HuH-7.5 (cell line): ENCODE results near the gene HDAC10.

ENCODE experiments used
- DNase-seq: peaks from one replicate; pipeline ENCODE4 v3.0.0; 2011; ENCODE audit warnings: low spot score

HDAC10 gene

DNA sequence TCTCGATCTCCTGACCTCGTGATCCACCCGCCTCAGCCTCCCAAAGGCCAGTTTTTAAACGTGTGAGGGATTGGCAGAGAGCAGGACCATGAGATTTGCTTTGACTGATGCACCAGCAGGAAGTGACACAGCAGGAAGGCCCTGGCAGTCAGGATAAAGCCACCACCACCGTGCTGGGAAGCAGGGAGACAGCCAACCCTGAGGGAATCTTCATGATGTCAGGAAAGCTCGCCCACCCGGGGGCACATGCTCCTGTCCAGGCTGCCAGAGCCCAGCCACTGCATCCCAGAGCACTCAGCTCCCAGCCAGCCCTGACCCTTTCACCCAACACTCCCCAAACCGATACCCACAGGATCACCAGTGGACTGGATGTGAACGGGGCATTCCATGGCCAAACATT is 12.3 kb downstream of the HDAC10 start:
- no peak for DNase-seq

DNA sequence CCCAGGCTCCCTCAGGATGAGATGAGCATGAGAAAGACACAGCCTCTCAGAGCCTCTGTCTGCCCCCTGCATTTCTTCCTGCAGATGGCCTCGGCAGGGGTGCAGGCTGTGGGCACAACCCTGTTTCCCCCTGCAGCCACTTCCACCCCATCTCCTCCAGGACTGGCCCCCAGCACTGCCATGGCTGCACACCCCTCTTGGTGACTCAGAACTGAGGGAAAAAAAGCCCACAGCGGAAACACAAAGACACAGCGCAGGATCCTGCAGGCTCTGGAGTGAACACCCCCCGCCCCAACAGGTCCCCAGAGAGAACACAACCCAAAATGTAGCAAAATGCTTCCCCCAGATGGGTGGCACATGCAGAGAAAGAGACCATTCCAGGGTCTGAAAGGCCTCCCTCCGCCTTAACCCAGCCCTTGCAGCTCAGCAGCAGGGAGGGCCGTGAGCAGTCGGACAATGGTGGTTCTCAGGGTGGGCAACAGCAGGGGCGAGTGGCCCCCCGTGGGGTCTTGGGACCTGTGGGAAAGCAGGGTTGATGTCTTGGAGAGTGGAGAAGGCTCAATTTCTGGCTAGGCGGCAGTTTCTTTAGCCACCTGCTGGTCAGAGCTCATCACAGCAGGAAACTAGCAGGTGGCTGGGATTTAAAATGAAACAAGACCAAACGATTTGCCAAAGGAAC is 14.2 kb downstream of the HDAC10 start:
- peak; percentile 74 for DNase-seq

- DNase-seq = no peak
Measured at GRCh38 chr22:50233223-50233622, 17.8 kb downstream of the HDAC10 start.

DNA sequence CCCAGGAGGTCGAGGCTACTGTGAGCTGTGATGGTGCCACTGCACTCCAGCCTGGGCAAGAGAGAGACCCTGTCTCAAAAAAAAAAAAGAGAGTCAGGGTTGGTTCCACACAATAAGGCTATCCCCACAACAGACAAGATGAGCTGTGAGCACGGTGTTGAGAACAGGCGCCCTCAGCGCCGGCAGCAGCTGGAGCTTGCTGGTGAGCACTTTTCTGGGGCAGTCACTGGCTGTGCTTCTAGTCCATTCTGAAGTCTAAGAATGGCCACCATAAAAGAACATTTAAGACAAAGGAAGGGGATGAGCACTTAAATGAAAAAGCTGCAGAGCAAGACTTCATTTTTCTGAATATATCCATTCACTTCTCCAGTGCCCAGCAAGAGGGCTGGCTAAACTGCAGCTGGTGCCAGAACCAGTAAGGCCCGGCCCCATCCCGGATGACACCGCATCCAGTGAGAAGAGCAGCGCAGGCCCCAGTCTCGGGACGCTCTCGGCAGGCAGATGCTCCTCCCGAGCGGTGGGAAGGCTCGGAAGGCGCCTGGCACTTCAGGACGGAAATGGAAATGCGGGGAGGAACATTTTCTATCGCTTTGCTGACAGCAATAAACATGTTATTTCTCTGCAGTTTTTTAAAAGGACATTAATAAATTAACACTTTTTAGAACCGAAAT is 18.4 kb downstream of the HDAC10 start:
- DNase-seq = no peak

DNA sequence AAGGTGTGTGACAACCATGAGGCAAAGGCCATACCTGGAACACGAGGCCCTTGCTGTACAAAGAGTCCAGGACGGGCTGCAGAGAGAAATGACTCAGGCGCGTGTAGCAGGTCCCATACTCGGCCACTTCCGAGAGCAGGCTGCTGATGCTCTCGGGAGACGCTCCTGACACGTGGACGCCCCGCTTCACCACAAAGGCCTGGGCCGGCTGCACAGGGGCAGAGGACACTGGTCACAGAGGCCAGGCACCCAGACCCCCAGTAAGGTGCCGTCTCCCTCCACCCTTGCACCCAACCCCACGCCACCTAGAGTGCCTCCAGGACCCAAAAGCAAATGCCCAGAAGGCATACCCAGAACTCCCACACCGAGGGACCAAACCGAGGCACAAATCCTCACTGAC is 21.7 kb downstream of the HDAC10 start:
- DNase-seq = no peak

GRCh38 chr22:50228366-50228765 is 22.7 kb downstream of the HDAC10 start:
- DNase-seq = no peak

GRCh38 chr22:50227579-50228215 is 23.4 kb downstream of the HDAC10 start:
- no peak for DNase-seq

- DNase-seq = no peak
Measured at GRCh38 chr22:50226875-50227165, 24.2 kb downstream of the HDAC10 start.

DNA sequence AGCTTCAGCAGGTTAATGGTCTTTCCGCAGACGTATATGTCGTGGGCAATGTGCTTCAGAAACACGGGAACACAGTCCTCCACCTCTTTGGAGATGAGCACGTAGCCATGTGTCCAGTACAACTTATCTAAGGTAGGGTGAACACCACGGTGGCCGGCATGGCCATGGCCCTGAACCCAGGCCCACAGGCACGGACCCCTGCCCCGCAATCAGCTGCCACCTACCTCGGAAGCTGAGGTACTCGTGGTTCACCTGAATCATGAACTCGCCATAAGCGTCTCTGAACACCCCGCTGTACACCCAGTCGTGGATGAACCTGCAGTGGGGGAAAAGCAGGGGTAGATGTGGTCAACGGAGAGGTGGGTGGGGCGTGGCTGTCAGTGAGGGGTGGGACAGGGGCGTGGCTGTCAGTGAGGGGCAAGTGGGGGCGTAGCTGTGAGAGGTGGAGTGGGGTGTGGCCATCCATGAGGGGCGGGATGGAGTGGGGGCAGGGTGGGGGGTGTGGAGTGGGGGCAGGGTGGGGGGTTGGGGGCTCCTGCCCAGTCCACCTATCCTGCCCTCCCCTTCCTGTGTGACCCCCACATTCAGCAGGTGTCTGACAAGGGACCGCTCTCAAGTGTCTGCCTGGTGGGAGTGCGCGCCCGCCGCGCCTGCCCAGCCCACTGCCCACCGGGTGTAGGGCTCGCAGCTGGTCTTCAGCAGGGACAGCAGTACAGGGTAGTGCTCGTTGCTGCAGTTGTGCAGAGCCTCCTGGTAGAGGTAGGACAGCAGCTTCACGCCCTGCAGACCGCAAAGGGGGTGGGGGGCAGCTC is 24.8 kb downstream of the HDAC10 start:
- DNase-seq = no peak

GRCh38 chr22:50225200-50225969 is 25.7 kb downstream of the HDAC10 start:
- no peak for DNase-seq

DNA sequence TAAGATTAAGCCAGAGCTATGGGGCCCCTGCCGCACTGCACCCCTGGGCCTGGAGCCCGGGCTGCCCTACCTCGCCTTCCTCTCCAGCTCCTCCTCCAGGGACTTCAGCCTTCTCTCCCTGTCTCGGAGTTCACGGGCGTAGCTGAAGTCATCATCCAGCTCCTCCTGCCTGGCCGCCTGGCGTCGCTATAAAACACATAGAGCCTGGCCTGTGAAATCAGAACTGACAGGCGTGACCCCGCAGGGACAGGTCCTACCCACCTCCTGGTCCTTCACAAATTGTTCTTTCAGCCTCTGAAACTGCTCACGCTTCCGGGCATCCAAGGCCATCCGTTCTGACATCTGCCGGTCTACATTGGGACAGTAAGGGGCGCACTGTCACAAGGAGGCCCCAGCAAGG is 27.0 kb downstream of the HDAC10 start:
- no peak for DNase-seq

GRCh38 chr22:50222508-50222907 is 28.6 kb downstream of the HDAC10 start:
- DNase-seq = no peak

DNA sequence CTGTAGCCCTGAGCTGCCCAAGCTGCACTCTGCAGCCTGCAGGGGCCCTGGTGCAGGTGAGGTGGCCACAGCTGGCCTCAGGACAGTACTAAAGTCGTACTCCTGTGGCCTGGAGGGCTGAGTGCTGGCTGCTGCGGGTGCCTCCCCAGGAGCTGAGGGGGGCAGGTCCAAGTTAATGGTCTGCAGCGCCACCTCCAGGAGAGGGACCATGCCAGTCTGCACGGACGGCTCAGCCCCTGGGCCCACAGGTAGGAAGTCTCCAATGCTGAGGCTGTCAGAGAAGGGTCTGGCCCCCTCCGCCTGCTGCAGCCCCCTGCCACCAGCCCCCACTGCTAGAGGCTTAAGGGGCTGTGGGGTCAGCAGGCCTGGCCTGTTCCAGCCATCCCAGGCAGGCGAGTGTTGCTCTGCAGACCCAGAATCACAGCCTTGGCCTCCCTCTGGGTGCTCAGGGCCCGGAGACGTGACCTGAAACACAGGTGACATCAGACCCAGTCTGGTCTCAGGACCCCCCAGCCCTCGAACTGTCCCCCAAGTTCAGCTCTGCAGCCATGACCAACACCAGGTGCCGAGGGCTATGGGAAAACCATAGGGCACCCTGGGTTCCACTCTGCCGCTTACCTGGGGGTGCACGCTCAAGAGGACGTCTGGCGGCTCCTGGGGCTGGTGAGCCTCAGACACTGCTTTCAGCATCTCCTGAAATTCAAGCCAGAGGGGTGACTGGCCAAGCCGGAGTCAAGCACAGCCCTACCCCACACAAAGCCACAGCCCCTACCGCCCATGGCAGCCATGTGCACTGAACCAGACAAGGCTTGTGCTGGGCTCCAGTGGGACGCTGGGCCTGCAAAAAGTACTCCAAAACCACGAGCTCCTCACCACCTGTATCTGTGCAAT is 29.4 kb downstream of the HDAC10 start:
- DNase-seq = peak; percentile 15

DNA sequence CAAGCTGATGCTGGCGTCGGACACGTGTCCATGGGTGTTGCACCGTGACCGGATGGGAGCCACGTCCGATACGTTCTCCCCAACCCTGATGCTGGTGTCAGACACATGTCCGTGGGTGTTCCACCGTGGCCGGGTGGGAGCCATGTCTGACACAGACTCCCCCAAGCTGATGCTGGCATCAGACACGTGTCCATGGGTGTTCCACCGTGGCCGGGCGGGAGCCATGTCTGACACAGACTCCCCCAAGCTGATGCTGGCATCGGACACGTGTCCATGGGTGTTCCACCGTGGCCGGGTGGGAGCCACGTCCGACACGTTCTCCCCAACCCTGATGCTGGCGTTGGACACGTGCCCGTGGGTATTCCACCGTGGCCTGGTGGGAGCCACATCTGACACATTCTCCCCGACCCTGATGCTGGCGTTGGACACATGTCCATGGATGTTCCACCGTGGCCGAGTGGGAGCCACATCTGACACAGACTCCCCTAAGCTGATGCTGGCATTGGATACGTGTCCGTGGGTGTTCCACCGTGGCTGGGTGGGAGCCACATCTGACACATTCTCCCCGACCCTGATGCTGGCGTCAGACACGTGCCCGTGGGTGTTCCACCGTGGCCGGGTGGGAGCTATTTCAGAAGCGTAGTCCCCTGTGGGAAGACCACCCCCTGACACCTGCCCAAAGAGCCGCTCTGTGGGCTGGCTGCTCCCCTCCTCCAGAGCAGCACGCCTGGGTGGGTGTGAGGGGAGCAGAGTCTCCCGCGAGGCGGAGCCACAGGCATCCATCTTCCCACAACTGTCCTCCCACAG is 30.3 kb downstream of the HDAC10 start:
- no peak for DNase-seq

DNA sequence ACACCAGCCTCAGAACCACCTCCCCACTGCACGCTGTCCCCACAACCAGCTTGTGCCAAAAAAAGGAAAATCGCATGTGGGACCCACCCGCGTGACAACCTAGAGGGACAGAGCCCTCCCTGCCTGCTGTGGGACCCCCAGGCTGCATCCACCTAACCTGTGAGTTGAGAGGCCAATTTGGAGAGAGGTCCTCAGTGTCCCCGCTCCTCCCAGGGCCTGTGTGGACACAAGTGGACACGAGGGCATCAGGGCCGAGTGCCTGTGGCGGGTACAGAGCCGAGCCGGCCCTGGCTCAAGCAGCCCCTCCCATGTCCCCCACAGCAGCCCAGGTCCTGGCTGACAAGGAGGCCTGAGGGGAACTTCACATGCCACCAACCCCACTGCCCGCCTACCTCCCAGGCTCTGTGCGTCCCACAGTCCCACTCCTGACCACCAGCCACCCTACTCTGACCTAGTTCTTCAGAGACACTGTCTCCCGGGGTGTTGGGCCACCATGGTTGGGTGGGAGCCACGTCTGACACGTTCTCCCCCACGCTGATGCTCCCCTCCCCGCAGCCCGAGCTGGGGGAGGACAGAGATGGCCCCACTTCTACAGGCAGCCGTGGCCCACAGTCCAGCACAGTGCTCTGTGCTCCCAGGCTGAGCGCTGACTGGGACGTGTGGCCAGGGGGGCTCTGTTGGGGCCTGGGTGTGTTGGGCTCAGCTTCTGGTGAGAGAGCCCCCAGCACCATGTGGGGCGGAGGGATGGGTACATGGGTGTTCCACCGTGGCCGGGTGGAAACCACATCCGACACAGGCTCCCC is 31.1 kb downstream of the HDAC10 start:
- DNase-seq = no peak

- peak; percentile 58 for DNase-seq
Measured at GRCh38 chr22:50218996-50219727, 31.9 kb downstream of the HDAC10 start.

DNA sequence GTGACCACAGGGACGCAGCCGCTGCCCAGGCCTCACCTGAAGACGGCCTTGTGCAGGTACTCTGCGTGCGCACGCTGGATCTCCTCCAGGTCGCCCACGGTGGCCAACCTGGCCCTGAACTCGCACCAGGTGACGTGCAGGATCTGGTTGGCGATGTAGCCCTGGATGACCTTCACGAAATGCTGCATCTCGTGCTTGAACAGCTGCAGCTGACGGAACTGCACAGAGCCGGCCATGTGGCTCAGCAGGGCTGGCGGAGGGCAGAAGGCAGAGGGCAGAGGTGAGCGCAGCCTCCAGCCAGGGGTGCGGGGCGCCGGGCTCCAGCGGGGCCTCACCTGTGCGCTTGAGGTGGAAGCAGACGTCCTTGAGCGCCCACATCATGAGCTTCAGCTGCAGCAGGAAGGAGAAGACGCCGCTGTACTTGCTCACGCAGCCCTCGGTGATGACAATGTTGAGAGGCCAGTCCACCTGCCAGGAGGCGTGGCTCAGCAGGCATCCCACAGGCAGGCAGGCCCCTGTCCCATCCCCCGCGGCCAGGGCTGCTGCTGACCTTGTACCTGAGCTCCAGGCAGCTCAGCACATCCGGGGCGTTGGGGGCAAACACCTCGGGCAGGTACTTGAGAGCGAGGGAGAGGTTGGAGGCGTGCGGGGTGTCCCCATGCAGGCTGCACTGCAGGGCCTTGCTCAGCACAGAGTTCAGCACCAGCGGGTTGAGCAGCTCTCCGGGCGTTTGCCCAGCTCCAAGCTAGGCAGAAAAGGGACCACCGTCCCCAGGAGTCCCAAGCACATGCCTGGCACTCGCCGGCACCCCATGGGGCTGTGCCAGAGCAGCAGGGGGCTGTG is 32.7 kb downstream of the HDAC10 start:
- no peak for DNase-seq
